Progenitor cell of endocrine pancreas (in vitro differentiated cells): ENCODE data around the gene OR1C1. TPM values are rescaled to one million over a fixed set of nuclear protein-coding genes. Genes with fewer than 3 reads are reported as not detected.
"Not testable (repeated sequence)": the region's sequence is repeated elsewhere in the genome, so short reads cannot be mapped to it uniquely, and the experiment has no call there.

Source experiments
- DNase-seq: peaks from one replicate; pipeline ENCODE4 v3.0.0; 2021; ENCODE audit warnings: low spot score; ENCODE audit not compliant: unreplicated experiment
- H3K27ac Mint-ChIP-seq: 2 replicates; pipeline ENCODE4 v1.8.0; 2021; ENCODE audit warnings: mild to moderate bottlenecking, moderate library complexity, mixed read lengths
- H3K27me3 Mint-ChIP-seq: 2 replicates; pipeline ENCODE4 v1.8.0; 2021; ENCODE audit warnings: mixed read lengths
- H3K36me3 Mint-ChIP-seq: 2 replicates; pipeline ENCODE4 v1.8.0; 2022; ENCODE audit warnings: mixed read lengths; ENCODE audit not compliant: insufficient read depth
- H3K4me1 Mint-ChIP-seq: 2 replicates; pipeline ENCODE4 v1.8.0; 2021; ENCODE audit warnings: low read depth, mixed read lengths
- H3K4me3 Mint-ChIP-seq: 2 replicates; pipeline ENCODE4 v1.8.0; 2021; ENCODE audit warnings: low read depth, mild to moderate bottlenecking, moderate library complexity, mixed read lengths
- H3K9me3 Mint-ChIP-seq: 2 replicates; pipeline ENCODE4 v1.8.0; 2021; ENCODE audit warnings: low read depth, mixed read lengths
- long read RNA-seq: library from polyadenylated mRNA; unstranded; transcript quantifications from one replicate; pipeline ENCODE4 v2.0.0, GENCODE V29; 2020
- total RNA-seq: library from RNA; stranded (reverse); gene quantifications from 2 replicates; pipeline ENCODE4 v1.2.1, GENCODE V29; 2021
- TF ChIP-seq, protein P1 (sequence below): fragments of 200-600 bp; sonication (generic); IDR thresholded peaks from one replicate; pipeline ENCODE4 v1.5.0; 2021; ENCODE audit warnings: antibody characterized with exemption, mild to moderate bottlenecking; ENCODE audit not compliant: unreplicated experiment

Gene OR1C1, protein sequence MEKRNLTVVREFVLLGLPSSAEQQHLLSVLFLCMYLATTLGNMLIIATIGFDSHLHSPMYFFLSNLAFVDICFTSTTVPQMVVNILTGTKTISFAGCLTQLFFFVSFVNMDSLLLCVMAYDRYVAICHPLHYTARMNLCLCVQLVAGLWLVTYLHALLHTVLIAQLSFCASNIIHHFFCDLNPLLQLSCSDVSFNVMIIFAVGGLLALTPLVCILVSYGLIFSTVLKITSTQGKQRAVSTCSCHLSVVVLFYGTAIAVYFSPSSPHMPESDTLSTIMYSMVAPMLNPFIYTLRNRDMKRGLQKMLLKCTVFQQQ
- not detected in 2 replicates for total RNA-seq
- long read RNA-seq, result 0 reads

DNA sequence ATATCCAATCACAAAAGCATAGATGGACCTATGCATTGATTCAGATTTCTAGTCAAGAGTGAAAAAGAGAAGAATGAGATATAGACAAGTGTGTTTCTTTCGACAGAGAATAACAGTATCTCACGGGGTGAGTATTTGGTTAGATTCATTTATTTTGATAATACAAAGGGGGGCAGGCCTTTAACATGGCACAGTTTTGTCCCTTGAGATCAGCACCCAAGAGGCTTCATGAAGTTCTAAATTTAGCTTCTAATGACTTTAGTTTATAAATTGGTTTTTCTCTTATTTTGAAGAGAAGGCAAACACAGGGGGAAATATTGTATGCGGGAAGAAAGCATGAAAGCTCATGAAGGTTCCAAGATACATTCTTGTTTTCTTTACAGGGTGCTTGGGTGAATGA, at the start of gene OR1C1:
TSS of gene OR1C1 (minus strand) at position 101 of the 400 bp plus-strand sequence. CDS start 2,150 bp downstream, outside the sequence.
- Mint-ChIP-seq H3K27me3 (no peaks in the 10 kb centered on the region), H3K4me3 (no peak within 1 kb of the TSS), H3K4me1 (no peaks in the 10 kb centered on the region), H3K27ac (no peak within 1 kb of the TSS), H3K36me3 (no peaks in the 10 kb centered on the region), H3K9me3 (peaks cover 20% of the 10 kb centered on the region)
- DNase-seq, result no peak
- TF ChIP-seq, protein P1, sequence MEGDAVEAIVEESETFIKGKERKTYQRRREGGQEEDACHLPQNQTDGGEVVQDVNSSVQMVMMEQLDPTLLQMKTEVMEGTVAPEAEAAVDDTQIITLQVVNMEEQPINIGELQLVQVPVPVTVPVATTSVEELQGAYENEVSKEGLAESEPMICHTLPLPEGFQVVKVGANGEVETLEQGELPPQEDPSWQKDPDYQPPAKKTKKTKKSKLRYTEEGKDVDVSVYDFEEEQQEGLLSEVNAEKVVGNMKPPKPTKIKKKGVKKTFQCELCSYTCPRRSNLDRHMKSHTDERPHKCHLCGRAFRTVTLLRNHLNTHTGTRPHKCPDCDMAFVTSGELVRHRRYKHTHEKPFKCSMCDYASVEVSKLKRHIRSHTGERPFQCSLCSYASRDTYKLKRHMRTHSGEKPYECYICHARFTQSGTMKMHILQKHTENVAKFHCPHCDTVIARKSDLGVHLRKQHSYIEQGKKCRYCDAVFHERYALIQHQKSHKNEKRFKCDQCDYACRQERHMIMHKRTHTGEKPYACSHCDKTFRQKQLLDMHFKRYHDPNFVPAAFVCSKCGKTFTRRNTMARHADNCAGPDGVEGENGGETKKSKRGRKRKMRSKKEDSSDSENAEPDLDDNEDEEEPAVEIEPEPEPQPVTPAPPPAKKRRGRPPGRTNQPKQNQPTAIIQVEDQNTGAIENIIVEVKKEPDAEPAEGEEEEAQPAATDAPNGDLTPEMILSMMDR, result no peak

DNA sequence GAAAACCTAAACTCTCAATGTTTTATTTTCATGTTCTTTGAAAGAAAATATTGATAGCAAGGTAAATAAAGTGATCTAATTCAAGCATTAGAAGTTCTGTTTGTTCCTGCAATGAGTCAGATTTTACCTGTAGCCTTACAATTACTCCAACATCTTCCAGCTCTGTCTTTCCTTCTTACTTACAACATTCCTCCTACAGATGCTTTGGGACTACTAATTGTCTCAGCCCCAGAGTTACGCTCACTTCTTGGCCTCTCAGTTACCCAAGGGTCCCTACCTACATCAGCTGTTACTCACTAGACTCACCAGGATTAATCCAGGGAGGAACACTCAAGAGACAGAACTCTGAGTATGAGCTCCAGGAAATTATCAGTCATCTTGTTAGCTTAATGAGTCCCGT, 37.2 kb upstream of the OR1C1 start:
- H3K4me3 Mint-ChIP-seq, result no peak overlapping the region
- no peak overlapping the region for H3K27ac Mint-ChIP-seq

DNA sequence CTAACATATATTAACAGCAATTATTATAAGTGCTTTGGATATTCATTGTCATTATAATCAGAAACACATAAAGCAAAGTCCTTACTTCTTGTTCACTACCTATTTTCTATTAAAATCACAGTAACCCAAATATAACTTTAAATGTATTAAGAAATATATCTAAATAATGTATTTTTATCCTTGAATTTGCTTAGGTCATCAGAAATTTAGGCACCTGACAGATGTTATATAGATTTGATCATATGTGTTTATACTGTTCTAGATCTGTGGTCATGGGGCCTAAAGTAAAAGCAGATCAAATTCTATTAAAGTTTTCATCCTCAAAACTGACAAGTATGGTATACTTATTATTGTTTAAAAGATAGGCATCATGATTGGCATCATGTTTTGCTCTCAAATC, 9.2 kb upstream of the OR1C1 start:
- TF ChIP-seq, protein P1, result no peak
- DNase-seq, result no peak
- no peak overlapping the region for H3K4me3 Mint-ChIP-seq
- no peaks in the 10 kb centered on the region for H3K4me1 Mint-ChIP-seq
- no peaks in the 10 kb centered on the region for H3K36me3 Mint-ChIP-seq
- no peak overlapping the region for H3K27ac Mint-ChIP-seq
- peaks cover 18% of the 10 kb centered on the region for H3K9me3 Mint-ChIP-seq
- no peaks in the 10 kb centered on the region for H3K27me3 Mint-ChIP-seq

More for the DNA sequence above, 37.2 kb upstream of the OR1C1 start:
- no peaks in the 10 kb centered on the region for H3K36me3 Mint-ChIP-seq
- no peak for DNase-seq
- H3K4me1 Mint-ChIP-seq, result no peaks in the 10 kb centered on the region
- no peaks in the 10 kb centered on the region for H3K27me3 Mint-ChIP-seq
- H3K9me3 Mint-ChIP-seq, result peaks cover 31% of the 10 kb centered on the region
- TF ChIP-seq, protein P1, result no peak

DNA sequence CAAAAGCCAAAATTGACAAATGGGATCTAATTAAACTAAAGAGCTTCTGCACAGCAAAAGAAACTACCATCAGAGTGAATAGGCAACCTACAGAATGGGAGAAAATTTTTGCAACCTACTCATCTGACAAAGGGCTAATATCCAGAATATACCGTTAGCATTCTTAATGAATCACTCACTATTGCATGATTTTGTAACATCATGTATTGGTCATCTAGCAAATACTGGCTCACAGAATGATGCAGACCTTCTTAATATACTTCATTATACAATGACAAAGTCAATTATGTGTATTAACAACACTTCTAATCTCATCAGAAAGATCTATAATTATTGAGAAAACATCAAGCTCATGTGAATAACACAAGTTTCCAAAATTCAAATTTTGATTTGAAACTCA, 6.0 kb downstream of the OR1C1 start:
- not testable (repeated sequence) for H3K36me3 Mint-ChIP-seq, H3K4me1 Mint-ChIP-seq, H3K27me3 Mint-ChIP-seq, H3K4me3 Mint-ChIP-seq, DNase-seq, H3K27ac Mint-ChIP-seq
- peaks cover 30% of the 10 kb centered on the region for H3K9me3 Mint-ChIP-seq

DNA sequence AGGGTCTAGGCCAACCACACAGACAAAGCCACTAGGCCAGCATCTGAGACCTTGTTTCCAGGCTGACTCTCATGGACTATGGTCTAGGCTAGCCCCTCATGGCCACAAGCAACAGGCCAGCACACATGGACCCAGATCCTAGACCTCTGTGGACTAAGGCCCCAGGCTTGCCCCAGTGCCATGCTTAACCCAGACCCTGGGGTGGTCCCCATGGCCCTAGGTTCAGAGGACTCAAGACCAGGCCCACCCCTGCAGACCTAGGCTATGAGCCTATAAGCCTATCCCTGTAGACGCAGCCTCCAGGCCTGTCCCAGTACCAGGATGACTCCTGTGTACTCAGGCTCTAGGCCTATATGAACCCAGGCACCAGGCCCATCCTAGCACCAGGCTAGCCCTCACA, 10.5 kb downstream of the OR1C1 start:
- no peaks in the 10 kb centered on the region for H3K36me3 Mint-ChIP-seq

More for the DNA sequence above, 10.5 kb downstream of the OR1C1 start:
- Mint-ChIP-seq H3K27me3 (no peaks in the 10 kb centered on the region), H3K4me1 (no peaks in the 10 kb centered on the region), H3K27ac (no peak overlapping the region), H3K4me3 (no peak overlapping the region), H3K9me3 (peaks cover 21% of the 10 kb centered on the region)
- DNase-seq, result no peak
- TF ChIP-seq, protein P1, result no peak
